ENCODE results near the gene KLC4.
A peak's percentile ranks its signal among the peaks of the same experiment; 100 is the strongest.

KLC4 gene

GRCh38 chr6:43059168-43060033, at the start of gene KLC4, which contains the start of gene MRPL2:
TSS of gene KLC4 (plus strand) at chr6:43059631. CDS start at chr6:43061336, 1,705 bp downstream.
TSS of gene MRPL2 (minus strand) at chr6:43059434. CDS start at chr6:43059381, 53 bp downstream.
- peak; percentile 92 for DNase-seq (ENCODE audit: low read depth, low spot score)
- peak within 1 kb of the TSS; percentile 75 for H3K27ac ChIP-seq

GRCh38 chr6:43011207-43011606, 48.2 kb upstream of the KLC4 start:
- DNase-seq (ENCODE audit: low read depth, low spot score), result no peak
- no peak overlapping the region for H3K27ac ChIP-seq

DNA sequence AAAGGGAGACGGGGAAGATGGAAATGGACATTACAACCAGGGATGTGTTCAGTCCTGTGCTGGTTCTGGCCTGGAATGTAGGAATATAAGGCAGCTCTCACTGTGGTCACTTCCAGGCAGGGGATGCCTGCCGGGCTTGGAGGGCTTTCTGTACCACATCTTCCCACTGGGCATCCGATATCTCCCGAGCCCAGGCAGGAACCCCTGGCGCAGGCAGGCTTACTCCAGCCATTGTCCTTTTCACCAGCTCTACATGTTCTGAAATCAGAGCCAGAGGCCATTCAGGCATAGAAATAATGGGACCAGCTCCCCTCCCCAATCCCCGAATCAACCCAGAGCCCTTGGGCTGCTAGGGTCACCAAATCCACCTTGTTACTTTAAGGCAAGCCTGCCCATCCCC, 47.1 kb upstream of the KLC4 start:
- no peak overlapping the region for H3K27ac ChIP-seq
- no peak for DNase-seq (ENCODE audit: low read depth, low spot score)

GRCh38 chr6:43013097-43013842, 46.2 kb upstream of the KLC4 start:
- DNase-seq (ENCODE audit: low read depth, low spot score), result no peak
- H3K27ac ChIP-seq, result peak overlapping the region; percentile 33

DNA sequence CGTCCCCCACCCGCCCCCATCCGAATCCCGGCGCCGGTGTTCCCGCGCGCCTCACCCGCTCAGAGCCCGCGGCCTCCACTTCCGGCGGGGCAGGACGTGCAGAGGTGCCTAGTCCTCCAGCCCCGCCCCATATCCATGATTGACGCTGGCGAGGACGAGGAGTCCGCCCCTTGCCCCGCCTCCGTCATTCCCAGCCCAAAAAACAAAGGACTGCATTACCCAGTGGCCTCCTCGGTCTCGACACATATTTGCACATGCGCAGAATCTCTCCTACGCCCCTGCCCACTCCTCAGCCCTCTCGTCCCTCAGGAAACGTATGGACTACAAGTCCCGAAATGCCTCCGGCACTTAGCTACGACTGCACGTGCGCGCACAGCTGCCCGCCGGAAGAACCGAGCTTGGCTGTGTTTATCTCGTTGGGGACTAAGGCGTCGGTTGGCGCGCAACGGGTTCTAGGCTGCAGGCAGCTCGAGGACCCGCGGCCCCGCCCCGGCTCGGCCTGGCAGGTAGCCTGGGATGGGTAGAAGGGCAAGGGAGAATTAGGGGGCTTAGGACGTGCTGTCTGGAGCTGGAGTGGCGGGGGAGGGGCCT, 45.5 kb upstream of the KLC4 start, which contains the start of the genes KLHDC3 and MEA1:
Gene KLHDC3, plus strand, starts transcription at position 407 of the 591 bp plus-strand sequence. CDS start 2,944 bp downstream, outside the sequence.
Gene MEA1, minus strand, starts transcription at position 104 of the 591 bp plus-strand sequence. CDS start 133 bp downstream, outside the sequence.
- DNase-seq (ENCODE audit: low read depth, low spot score), result peak; percentile 98
- H3K27ac ChIP-seq, result peak within 1 kb of the TSS; percentile 33

- H3K27ac ChIP-seq, result no peak overlapping the region
- no peak for DNase-seq (ENCODE audit: low read depth, low spot score)
These were observed 45.0 kb upstream of the KLC4 start for GRCh38 chr6:43014434-43014909.

DNA sequence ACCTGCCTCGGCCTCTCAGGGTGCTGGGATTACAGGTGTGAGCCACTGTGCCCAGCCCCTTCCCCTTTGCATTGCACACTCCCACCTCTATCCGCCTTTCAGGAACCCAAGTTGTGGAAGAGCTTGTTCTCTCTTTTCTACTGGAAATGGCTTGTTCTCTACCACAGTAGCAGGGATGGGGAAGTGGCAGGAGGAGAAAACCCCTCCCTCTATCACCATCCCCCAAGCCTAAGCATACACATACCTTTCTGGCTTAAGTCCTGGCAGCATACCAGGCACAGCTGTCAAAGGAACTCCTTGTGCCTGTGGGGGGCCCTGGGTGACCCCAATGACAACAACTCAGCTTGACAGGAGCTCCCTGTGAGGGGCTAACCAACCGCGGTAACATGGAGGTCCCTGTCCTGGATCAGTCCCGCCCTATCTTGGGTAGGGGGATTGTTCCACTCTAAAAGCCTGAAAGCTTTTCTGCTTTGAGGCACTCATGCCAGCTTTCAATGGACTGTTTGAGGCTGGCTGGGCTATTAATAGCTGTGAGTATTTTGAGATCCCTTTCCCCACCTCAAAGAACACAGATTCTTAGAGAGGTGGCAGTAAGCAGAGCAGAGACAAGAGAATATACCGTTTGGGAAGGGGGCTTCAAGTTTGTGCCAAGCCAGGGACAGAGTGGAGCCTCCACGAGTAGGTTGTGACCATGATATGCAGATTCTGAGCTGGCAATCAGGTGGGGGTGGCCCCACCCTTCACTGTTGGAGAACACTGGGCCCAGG, 43.1 kb upstream of the KLC4 start:
- DNase-seq (ENCODE audit: low read depth, low spot score), result no peak
- H3K27ac ChIP-seq, result no peak overlapping the region

DNA sequence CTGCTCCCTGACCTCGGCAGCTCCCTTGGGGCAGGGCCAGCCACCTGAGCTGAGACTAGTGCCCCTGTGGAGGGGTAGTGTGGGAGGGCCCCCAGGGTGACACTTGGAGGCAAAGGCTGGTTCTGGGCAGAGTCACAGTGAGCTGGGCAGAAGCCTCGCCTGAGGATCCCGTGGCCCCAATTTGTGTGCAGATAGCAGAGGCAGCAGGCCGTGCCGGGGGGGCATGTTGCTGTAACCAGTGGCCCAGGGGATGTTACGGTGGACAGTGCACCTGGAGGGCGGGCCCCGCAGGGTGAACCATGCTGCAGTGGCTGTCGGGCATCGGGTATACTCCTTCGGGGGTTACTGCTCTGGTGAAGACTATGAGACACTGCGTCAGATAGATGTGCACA, 42.5 kb upstream of the KLC4 start:
- no peak for DNase-seq (ENCODE audit: low read depth, low spot score)
- H3K27ac ChIP-seq, result no peak overlapping the region

DNA sequence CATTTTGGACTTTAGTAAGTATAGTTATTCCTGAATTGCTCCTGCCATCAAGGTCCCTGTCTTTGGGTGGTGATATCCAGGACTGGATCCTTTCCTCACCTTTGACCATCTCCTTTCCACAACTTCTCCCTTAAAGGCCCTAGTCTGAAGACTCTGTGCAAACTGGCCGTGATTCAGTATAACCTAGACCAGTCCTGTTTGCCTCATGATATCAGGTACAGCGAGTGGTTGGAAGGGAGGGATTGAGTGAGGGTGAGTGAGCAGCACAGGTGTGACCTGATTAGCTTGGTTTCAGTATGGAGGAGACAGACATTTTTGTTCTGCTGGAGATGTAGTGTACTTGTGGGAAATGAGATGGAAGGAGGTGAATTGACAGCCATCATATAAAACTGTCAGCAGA, 40.3 kb upstream of the KLC4 start:
- no peak overlapping the region for H3K27ac ChIP-seq
- DNase-seq (ENCODE audit: low read depth, low spot score), result no peak

DNA sequence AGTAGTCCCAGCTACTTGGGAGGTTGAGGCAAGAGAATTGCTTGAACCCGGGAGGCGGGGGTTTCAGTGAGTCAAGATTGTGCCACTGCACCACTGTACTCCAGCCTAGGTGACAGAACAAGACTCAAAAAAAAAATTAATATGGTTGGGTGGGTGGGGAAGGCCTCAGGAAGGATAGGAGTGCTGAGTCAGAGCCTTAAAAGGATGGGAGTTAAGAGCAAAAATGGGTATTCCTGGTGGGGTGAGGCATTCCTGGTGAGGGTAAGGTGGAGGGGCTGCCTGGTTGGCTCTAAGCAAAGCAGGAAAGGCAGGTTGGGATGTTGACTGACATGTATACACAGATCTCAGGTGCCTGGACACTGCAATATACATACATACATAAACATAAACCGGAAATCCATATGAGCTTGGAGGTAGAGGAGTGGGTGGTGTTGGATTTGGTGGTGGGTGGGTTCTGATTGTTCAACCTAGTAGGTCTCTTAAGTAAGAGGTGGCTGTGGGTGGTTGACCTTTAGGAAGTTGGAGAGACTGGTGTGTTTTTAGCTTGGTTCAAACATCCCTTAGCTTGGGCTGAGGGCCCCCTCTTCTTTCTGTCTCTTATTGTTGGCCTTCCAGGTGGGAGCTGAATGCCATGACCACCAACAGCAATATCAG, 39.3 kb upstream of the KLC4 start:
- no peak overlapping the region for H3K27ac ChIP-seq
- no peak for DNase-seq (ENCODE audit: low read depth, low spot score)

GRCh38 chr6:43020847-43021246, 38.6 kb upstream of the KLC4 start:
- peak overlapping the region; percentile 73 for H3K27ac ChIP-seq
- DNase-seq (ENCODE audit: low read depth, low spot score), result no peak

DNA sequence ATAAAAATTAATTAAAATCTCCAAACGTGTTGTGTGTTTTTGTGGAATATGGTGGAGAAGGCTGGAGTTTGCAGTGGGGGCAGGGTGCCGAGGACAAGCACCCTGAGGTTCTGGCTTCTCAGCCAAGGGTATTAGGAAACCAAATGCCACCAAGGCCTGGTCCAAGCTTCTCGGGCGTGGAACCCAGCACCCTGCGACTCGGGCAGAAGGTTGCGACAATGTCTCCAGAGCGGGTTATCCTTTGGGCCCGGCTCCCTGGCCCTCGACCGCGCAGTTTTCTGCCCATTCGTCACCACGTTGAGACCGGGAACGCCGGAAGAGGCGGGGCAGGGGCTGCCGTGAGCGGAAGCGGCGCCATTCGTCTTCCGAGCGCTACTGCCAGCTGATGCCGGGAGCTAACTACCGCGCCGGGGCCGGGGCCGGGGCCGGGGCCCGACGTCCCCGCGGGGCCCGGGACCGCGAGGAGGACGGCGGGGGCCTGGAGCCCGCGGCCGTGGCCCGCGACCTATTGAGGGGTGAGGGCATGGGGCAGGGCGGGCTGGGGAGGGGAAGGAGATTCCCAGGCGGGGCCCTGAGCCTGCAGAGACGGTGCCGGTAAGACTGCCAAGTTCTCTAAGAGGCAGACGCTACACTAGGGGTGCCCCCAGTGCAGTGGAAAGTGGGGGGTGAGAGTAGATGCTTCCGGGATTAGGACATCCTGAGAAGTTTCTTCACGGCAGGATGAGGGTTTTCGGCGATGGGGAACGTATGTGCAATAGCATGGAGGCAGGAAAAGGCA, 38.0 kb upstream of the KLC4 start, which contains the start of gene RRP36:
Gene RRP36, plus strand, starts transcription at position 354 of the 778 bp plus-strand sequence. Its CDS starts 32 bp downstream, at position 386.
- DNase-seq (ENCODE audit: low read depth, low spot score), result no peak
- H3K27ac ChIP-seq, result peak within 1 kb of the TSS; percentile 73

GRCh38 chr6:43024436-43024835, 35.0 kb upstream of the KLC4 start:
- no peak overlapping the region for H3K27ac ChIP-seq
- DNase-seq (ENCODE audit: low read depth, low spot score), result no peak

- H3K27ac ChIP-seq, result no peak overlapping the region
- DNase-seq (ENCODE audit: low read depth, low spot score), result no peak
These were observed 33.1 kb upstream of the KLC4 start for GRCh38 chr6:43026365-43026764.

DNA sequence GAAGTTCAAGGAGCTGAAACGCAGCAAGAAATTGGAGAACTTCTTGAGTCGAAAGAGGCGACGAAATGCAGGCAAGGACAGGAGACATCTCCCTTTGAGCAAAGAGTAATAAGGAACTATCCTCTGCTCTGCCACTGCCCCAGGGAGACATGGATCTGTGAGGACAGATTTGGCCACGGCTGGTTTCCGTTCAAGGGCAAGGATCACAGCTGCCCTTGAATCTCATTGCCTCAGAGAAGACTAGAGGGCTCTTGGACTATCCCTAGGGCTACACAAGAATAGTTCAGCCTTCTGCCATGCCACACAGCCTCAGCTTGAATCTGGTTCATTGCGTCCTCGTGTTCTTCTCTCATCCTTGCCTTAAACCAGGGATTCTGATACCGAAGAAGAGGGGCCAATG, 30.3 kb upstream of the KLC4 start:
- no peak overlapping the region for H3K27ac ChIP-seq
- DNase-seq (ENCODE audit: low read depth, low spot score), result no peak

- no peak overlapping the region for H3K27ac ChIP-seq
- no peak for DNase-seq (ENCODE audit: low read depth, low spot score)
These were observed 27.1 kb upstream of the KLC4 start for GRCh38 chr6:43032326-43032725.

DNA sequence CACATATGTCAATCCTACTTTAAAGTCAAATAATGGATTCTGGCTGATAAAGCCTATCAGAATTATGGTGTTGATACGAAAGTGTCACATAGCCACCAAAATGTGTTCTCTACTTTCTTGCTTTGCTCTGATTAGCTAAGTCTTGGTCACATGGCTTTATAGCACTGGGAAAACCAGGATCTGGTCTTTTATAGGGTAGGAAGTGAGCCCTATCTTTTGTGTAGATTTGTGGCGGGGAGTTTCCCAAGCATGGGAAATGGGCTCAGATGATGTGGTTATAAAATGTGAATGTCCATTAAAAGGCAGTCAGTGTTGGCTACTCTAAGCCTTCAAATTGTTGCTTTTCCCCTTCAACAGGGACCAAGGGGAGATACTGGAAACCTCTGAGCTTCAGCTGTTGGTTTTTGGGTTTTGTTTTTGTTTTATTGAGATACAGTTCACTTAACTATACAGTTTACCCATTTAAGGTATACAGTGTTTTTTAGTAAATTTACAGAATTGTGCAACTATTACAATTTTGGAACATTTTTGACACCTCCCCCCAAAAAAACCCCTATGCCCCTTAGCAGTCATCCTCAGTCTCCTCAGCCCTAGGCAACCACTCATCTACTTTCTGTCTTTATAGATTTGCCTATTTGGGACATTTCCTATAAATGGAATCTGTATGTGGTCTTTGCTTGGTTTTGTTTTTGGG, 25.8 kb upstream of the KLC4 start:
- H3K27ac ChIP-seq, result no peak overlapping the region
- DNase-seq (ENCODE audit: low read depth, low spot score), result no peak

DNA sequence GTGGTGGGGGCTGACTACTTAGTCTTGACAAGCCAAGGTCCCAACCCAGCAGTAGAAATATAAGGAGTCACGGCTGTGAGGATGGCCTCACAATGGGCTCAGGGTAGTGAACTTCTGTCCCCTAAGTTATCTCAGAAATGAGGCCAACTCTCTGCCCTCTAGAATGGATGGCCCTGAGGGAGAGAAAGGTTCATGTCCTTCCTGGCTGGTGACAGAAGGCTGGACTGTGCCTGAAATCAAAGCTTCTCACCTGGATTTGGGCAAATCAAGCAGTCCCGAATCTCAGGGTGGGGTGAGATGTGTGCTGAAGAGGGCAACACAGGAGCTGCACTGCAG, 25.3 kb upstream of the KLC4 start:
- DNase-seq (ENCODE audit: low read depth, low spot score), result no peak
- no peak overlapping the region for H3K27ac ChIP-seq
